G401 (cell line): ENCODE data around the gene RHOA. TPM values are rescaled to one million over a fixed set of nuclear protein-coding genes. Genes with fewer than 3 reads are reported as not detected.
"Not testable (repeated sequence)": the region's sequence is repeated elsewhere in the genome, so short reads cannot be mapped to it uniquely, and the experiment has no call there.

Experiments used
- DNase-seq: peaks from one replicate; pipeline ENCODE4 v3.0.0-alpha.2; 2015; ENCODE audit warnings: low spot score
- in situ Hi-C: cut with HindIII; loops from 2 replicates; pipeline ENCODE4 v1.10.0; 2016; ENCODE audit warnings: low sequenced_read_pairs, mixed read lengths
- total RNA-seq: library from RNA; depleted of rRNA; stranded (reverse); fragments of >200 nt; shearing (Covaris generic); gene quantifications from 2 replicates; pipeline ENCODE4 v1.2.3, GENCODE V29; 2014

The RHOA gene
- total RNA-seq, 1 experiment from 2014 or later: 605 TPM

GRCh38 chr3:49413338-49413734, 1.6 kb upstream of the RHOA start:
- DNase-seq: no peak
- in situ Hi-C loops: no loop called here

GRCh38 chr3:49412632-49413337, 1.0 kb upstream of the RHOA start:
- in situ Hi-C loops: no loop called here
- DNase-seq: no peak

- peak; percentile 30 for DNase-seq
- in situ Hi-C loops: no loop called here
These were observed 225 bp downstream of the RHOA start for GRCh38 chr3:49411535-49411967.

GRCh38 chr3:49410846-49411534, 786 bp downstream of the RHOA start:
- DNase-seq: no peak
- in situ Hi-C loops: no loop called here

GRCh38 chr3:49410066-49410845, 1.5 kb downstream of the RHOA start:
- in situ Hi-C loops: no loop called here
- no peak for DNase-seq

- DNase-seq: no peak
- in situ Hi-C loops: no loop called here
These were observed 4.9 kb downstream of the RHOA start for GRCh38 chr3:49406571-49407565.

- DNase-seq, in situ Hi-C loops: not testable (repeated sequence)
These were observed 6.2 kb downstream of the RHOA start for GRCh38 chr3:49405570-49405969.

- in situ Hi-C loops: no loop called here
- no peak for DNase-seq
These were observed 7.9 kb downstream of the RHOA start for GRCh38 chr3:49403891-49404290.

GRCh38 chr3:49401766-49402165, 10.0 kb downstream of the RHOA start:
- in situ Hi-C loops: no loop called here
- DNase-seq: no peak

GRCh38 chr3:49399461-49399860, 12.3 kb downstream of the RHOA start:
- in situ Hi-C loops: no loop called here
- no peak for DNase-seq

GRCh38 chr3:49397470-49397869, 14.3 kb downstream of the RHOA start:
- in situ Hi-C loops: no loop called here
- peak; percentile 81 for DNase-seq

GRCh38 chr3:49391310-49391709, 20.5 kb downstream of the RHOA start:
- DNase-seq, in situ Hi-C loops: not testable (repeated sequence)

- DNase-seq: no peak
- in situ Hi-C loops: no loop called here
These were observed 22.5 kb downstream of the RHOA start for GRCh38 chr3:49389297-49389696.

- DNase-seq: no peak
- in situ Hi-C loops: no loop called here
These were observed 23.4 kb downstream of the RHOA start for GRCh38 chr3:49388289-49388820.

GRCh38 chr3:49387721-49388120, 24.1 kb downstream of the RHOA start:
- in situ Hi-C loops: no loop called here
- DNase-seq: no peak

GRCh38 chr3:49386056-49386756, 25.6 kb downstream of the RHOA start:
- in situ Hi-C loops: no loop called here
- no peak for DNase-seq

GRCh38 chr3:49385617-49386016, 26.2 kb downstream of the RHOA start:
- in situ Hi-C loops: no loop called here
- no peak for DNase-seq

GRCh38 chr3:49383387-49383786, 28.4 kb downstream of the RHOA start:
- no peak for DNase-seq
- in situ Hi-C loops: no loop called here
